ENCODE data around the gene SLC25A51. TPM values are rescaled to one million over a fixed set of nuclear protein-coding genes. Genes with fewer than 3 reads are reported as not detected.
A peak's percentile ranks its signal among the peaks of the same experiment; 100 is the strongest.

SLC25A51 gene
- polyA plus RNA-seq, 2 of the 4 experiments (the other 2 are of a cell fraction): 17.2 to 24.3 TPM

GRCh38 chr9:37928552-37929430 is 24.9 kb upstream of the SLC25A51 start:
- no peak for DNase-seq (ENCODE audit: low read depth in 1 of 2, low spot score in 1 of 2)
- Histone ChIP-seq H3K4me3 (no peak overlapping the region), H3K4me1 (peaks cover 22% of the 10 kb centered on the region), H3K27ac (peak overlapping the region in 1 of 2 experiments; percentile 20; a peak in 1 of 6 replicates), H3K9me3 (0 out of 3 replicates have a peak, but pooled peaks cover 7% of the 10 kb centered on the region), H3K4me2 (no peak overlapping the region)
- FAIRE-seq: no peak
- no peak; a peak in 1 of 6 replicates for ATAC-seq
- POLR2A ChIA-PET: no interaction called here
- CTCF ChIA-PET: interaction anchor here (1.0 to 2.9 kb wide), 2 partner anchors 15 to 159 kb away, joined by 4 to 14 read pairs; no protein-coding TSS in a partner anchor
- TF ChIP-seq RNF2 (IDR thresholded peaks at IDR 0.05; ENCODE audit: borderline replicate concordance, low read depth) (no peak), ESRRA (IDR thresholded peaks at IDR 0.05; ENCODE audit: borderline replicate concordance, low read length) (no peak), ZSCAN20 (CRISPR knock-in tag; IDR thresholded peaks at IDR 0.05) (no peak), BHLHE40 (IDR thresholded peaks at IDR 0.05; ENCODE audit: low read depth, low read length) (no peak), SREBF2 (IDR thresholded peaks at IDR 0.05) (no peak)
- 95% methylated on average over 18 of the region's 20 CpGs for WGBS (ENCODE audit: missing lambda C conversion rate)

- 91% methylated on average over 13 of the region's 13 CpGs for WGBS (ENCODE audit: missing lambda C conversion rate)
- H3K4me2 ChIP-seq: no peak overlapping the region
- CTCF ChIA-PET: interaction anchor here (0.6 to 4.9 kb wide), 4 partner anchors 15 to 166 kb away, joined by 3 to 35 read pairs (median 4); no protein-coding TSS in a partner anchor
- peaks cover 22% of the 10 kb centered on the region for H3K4me1 ChIP-seq
- FAIRE-seq (no peak), DNase-seq (ENCODE audit: low read depth in 1 of 2, low spot score in 1 of 2) (no peak), ATAC-seq (no peak)
- no peak for TF ChIP-seq ZNF302 (CRISPR knock-in tag; IDR thresholded peaks at IDR 0.05)
- TF ChIP-seq JUNB (IDR thresholded peaks at IDR 0.05): no peak
- no peak for TF ChIP-seq ATOH8 (CRISPR knock-in tag; IDR thresholded peaks at IDR 0.05; ENCODE audit: low read depth)
- no peak for TF ChIP-seq KDM1A (IDR thresholded peaks at IDR 0.05; ENCODE audit: low read depth)
- TF ChIP-seq PBX3 (IDR thresholded peaks at IDR 0.05): no peak
- TF ChIP-seq HOXB5 (CRISPR knock-in tag; IDR thresholded peaks at IDR 0.05): no peak
- no peak for TF ChIP-seq HES2 (IDR thresholded peaks at IDR 0.05)
- TF ChIP-seq GATA3 (IDR thresholded peaks at IDR 0.05; ENCODE audit: borderline replicate concordance): no peak
- TF ChIP-seq CBX2 (IDR thresholded peaks at IDR 0.05; ENCODE audit: borderline replicate concordance, low read depth): no peak
- TF ChIP-seq FOXS1 (CRISPR knock-in tag; IDR thresholded peaks at IDR 0.05): no peak
- TF ChIP-seq NPAS2 (CRISPR knock-in tag; IDR thresholded peaks at IDR 0.05; ENCODE audit: borderline replicate concordance): no peak
- TF ChIP-seq FOSB (CRISPR knock-in tag; IDR thresholded peaks at IDR 0.05): no peak
- no peak overlapping the region for H3K4me3 ChIP-seq
- POLR2A ChIA-PET: no interaction called here
- 0 out of 3 replicates have a peak, but pooled peaks cover 7% of the 10 kb centered on the region for H3K9me3 ChIP-seq
- peak overlapping the region in 1 of 2 experiments; percentile 7; a peak in 2 of 6 replicates for H3K27ac ChIP-seq
Observed at GRCh38 chr9:37927601-37928551, 23.9 kb upstream of the SLC25A51 start.

GRCh38 chr9:37927132-37927531 is 23.2 kb upstream of the SLC25A51 start:
- 0 out of 3 replicates have a peak, but pooled peaks cover 7% of the 10 kb centered on the region for H3K9me3 ChIP-seq
- peak overlapping the region in 1 of 2 experiments; percentile 75; a peak in 2 of 6 replicates for H3K27ac ChIP-seq
- FAIRE-seq (no peak), DNase-seq (ENCODE audit: low read depth in 1 of 2, low spot score in 1 of 2) (no peak), ATAC-seq (no peak)
- ChIA-PET POLR2A (no interaction called here), CTCF (interaction anchor here (0.6 to 4.9 kb wide), 6 partner anchors 14 to 167 kb away, joined by 3 to 35 read pairs (median 4); no protein-coding TSS in a partner anchor)
- 86% methylated on average over 9 of the region's 9 CpGs for WGBS (ENCODE audit: missing lambda C conversion rate)
- TF ChIP-seq CBX2 (IDR thresholded peaks at IDR 0.05; ENCODE audit: borderline replicate concordance, low read depth) (no peak), PBX3 (IDR thresholded peaks at IDR 0.05) (no peak), PHF8 (IDR thresholded peaks at IDR 0.05; ENCODE audit: borderline replicate concordance, low read depth) (no peak), HEYL (CRISPR knock-in tag; IDR thresholded peaks at IDR 0.05) (no peak), POLR2A (IDR thresholded peaks at IDR 0.05; ENCODE audit: low read length) (no peak), ESRRA (IDR thresholded peaks at IDR 0.05; ENCODE audit: borderline replicate concordance, low read length) (no peak), GATA3 (IDR thresholded peaks at IDR 0.05; ENCODE audit: borderline replicate concordance) (no peak), HMGXB4 (CRISPR knock-in tag; IDR thresholded peaks at IDR 0.05; ENCODE audit: borderline replicate concordance) (no peak), SREBF2 (IDR thresholded peaks at IDR 0.05) (no peak), TP53 (CRISPR knock-in tag; IDR thresholded peaks at IDR 0.05) (no peak), HOXB13 (CRISPR knock-in tag; IDR thresholded peaks at IDR 0.05; ENCODE audit: low read depth) (no peak)
- no peak overlapping the region for H3K4me3 ChIP-seq
- H3K4me2 ChIP-seq: no peak overlapping the region
- H3K4me1 ChIP-seq: peaks cover 28% of the 10 kb centered on the region

Data from A549 (cell line).